Measurements from ENCODE around the gene ABR.
"Not testable (repeated sequence)": the region's sequence is repeated elsewhere in the genome, so short reads cannot be mapped to it uniquely, and the experiment has no call there.

DNA sequence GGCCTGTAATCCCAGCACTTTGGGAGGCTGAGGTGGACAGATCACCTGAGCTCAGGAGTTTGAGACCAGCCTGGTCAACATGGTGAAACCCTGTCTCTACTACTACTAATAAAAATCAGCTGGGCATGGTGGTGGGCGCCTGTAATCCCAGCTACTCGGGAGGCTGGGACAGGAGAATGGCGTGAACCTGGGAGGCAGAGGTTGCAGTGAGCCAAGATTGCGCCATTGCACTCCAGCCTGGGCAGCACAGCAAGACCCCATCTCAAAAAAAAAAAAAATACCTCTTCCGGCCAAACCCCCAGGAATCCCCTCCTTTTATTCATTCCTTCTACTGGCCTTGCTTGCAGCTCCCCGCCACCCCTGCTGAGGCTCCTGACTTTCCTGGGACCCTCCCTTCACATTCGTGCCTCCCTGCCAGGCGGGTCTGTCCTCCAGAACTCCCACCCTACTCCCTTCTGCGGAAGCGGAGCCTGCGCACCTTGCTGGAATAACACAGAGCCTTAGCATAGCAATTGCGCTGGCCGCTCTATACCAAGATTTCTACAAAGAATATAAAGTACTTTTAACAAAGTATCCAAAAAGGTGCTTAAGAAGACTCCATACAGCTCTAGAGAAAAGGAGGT lies 135.3 kb downstream of the ABR start:
- TF ChIP-seq, protein P1, sequence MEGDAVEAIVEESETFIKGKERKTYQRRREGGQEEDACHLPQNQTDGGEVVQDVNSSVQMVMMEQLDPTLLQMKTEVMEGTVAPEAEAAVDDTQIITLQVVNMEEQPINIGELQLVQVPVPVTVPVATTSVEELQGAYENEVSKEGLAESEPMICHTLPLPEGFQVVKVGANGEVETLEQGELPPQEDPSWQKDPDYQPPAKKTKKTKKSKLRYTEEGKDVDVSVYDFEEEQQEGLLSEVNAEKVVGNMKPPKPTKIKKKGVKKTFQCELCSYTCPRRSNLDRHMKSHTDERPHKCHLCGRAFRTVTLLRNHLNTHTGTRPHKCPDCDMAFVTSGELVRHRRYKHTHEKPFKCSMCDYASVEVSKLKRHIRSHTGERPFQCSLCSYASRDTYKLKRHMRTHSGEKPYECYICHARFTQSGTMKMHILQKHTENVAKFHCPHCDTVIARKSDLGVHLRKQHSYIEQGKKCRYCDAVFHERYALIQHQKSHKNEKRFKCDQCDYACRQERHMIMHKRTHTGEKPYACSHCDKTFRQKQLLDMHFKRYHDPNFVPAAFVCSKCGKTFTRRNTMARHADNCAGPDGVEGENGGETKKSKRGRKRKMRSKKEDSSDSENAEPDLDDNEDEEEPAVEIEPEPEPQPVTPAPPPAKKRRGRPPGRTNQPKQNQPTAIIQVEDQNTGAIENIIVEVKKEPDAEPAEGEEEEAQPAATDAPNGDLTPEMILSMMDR (IDR thresholded peaks at IDR 0.05) = not testable (repeated sequence)
- not testable (repeated sequence) for TF ChIP-seq POLR2AphosphoS5, POLR2A (IDR thresholded peaks at IDR 0.05)

Measured in transverse colon (tissue), 4 donors.